ENCODE data around the gene RNF144B. TPM values are rescaled to one million over a fixed set of nuclear protein-coding genes. Genes with fewer than 3 reads are reported as not detected.

RNF144B gene
- total and polyA plus RNA-seq, 9 of the 15 experiments (the other 6 are each of a cell fraction or from before 2014, with no cell fraction given) = 0.01 TPM; not detected in 8

GRCh38 chr6:18477301-18477941 is 90.3 kb downstream of the RNF144B start (continued):
- TF ChIP-seq JUNB (CRISPR knock-in tag; conservative IDR thresholded peaks at IDR 0.05) (no peak), ESRRB (CRISPR knock-in tag; IDR thresholded peaks at IDR 0.05; ENCODE audit: borderline replicate concordance) (no peak), PHB2 (IDR thresholded peaks at IDR 0.05; ENCODE audit: low read depth) (no peak), PTTG1 (tag; IDR thresholded peaks at IDR 0.05; ENCODE audit: low read depth) (no peak), NR4A1 (CRISPR knock-in tag; IDR thresholded peaks at IDR 0.05) (no peak), NR4A1 (tag; IDR thresholded peaks at IDR 0.05) (no peak), ZNF274 (IDR thresholded peaks at IDR 0.05; ENCODE audit: borderline replicate concordance, low read depth, low read length) (no peak)

GRCh38 chr6:18478610-18479009 is 91.5 kb downstream of the RNF144B start:
- ChIA-PET CTCF (ENCODE audit: low intra/inter-chr PET ratio) (no interaction called here), POLR2A (no interaction called here)
- 0% methylated on average over 1 of the region's 1 CpG for WGBS (ENCODE audit: insufficient coverage, low coverage, missing lambda C conversion rate)
- Histone ChIP-seq H3K79me2 (ENCODE audit: control insufficient read depth, insufficient read depth, low read length) (no peaks in the 10 kb centered on the region), H3K36me3 (ENCODE audit: control insufficient read depth, insufficient read depth, low read length) (no peaks in the 10 kb centered on the region), H3K27me3 (ENCODE audit: control insufficient read depth in 2 of 2, insufficient read depth in 2 of 2, low read length in 2 of 2) (no peaks in the 10 kb centered on the region), H3K9ac (ENCODE audit: insufficient read depth in 1 of 2, low read depth in 2 of 2, low read length in 2 of 2) (no peak overlapping the region), H3K4me1 (replicated peaks in 1 of 2; ENCODE audit: control insufficient read depth in 2 of 2, insufficient read depth in 2 of 2, low read length in 2 of 2) (no peaks in the 10 kb centered on the region), H3K4me2 (ENCODE audit: insufficient read depth, low read length) (no peak overlapping the region), H3K4me3 (no peak overlapping the region), H2AFZ (ENCODE audit: low read depth, low read length) (no peak overlapping the region), H3K27ac (ENCODE audit: extremely low read depth, low read depth, low read length) (no peak overlapping the region), H3K9me1 (ENCODE audit: control insufficient read depth, insufficient read depth, low read length) (no peaks in the 10 kb centered on the region), H3K9me3 (replicated peaks; ENCODE audit: control insufficient read depth, insufficient read depth, low read depth, low read length) (no peaks in the 10 kb centered on the region), H4K20me1 (replicated peaks; ENCODE audit: control insufficient read depth, insufficient read depth, low read length) (no peaks in the 10 kb centered on the region)
- in situ Hi-C loops (cut with MboI) = no loop called here
- DNase-seq (ENCODE audit: extremely low read depth in 1 of 4, low spot score in 3 of 4) = no peak
- ATAC-seq = no peak
- BruUV-seq (replicated peaks) = no TSS peak
- intact Hi-C loops (cut with micrococcal nuclease) = no loop called here
- TF ChIP-seq, protein P1, sequence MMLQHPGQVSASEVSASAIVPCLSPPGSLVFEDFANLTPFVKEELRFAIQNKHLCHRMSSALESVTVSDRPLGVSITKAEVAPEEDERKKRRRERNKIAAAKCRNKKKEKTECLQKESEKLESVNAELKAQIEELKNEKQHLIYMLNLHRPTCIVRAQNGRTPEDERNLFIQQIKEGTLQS (IDR thresholded peaks at IDR 0.05) = peak; percentile 55; the same call in 1 of the 2 replicates
- TF ChIP-seq, protein P1 (CRISPR knock-in tag; conservative IDR thresholded peaks at IDR 0.05) = no peak
- TF ChIP-seq CEBPG (CRISPR knock-in tag; IDR thresholded peaks at IDR 0.05) = no peak
- peak in 1 of 2 experiments; percentile 71; a peak in 3 of 4 replicates for TF ChIP-seq CEBPG (tag; conservative IDR thresholded peaks at IDR 0.05 in 1 of 2, IDR thresholded peaks at IDR 0.05 in 1 of 2)
- TF ChIP-seq ZNF174 (CRISPR knock-in tag; IDR thresholded peaks at IDR 0.05) = no peak
- TF ChIP-seq SAP30 (IDR thresholded peaks at IDR 0.05; ENCODE audit: borderline replicate concordance, insufficient read depth, low read depth, low read length, poor library complexity, severe bottlenecking) = no peak
- FAIRE-seq = no peak

Data from K562 (cell line).